ENCODE results near the gene TIMM17A.

GRCh38 chr1:201907621-201908020 is 47.7 kb upstream of the TIMM17A start:
- no peak for TF ChIP-seq EZH2 (IDR thresholded peaks at IDR 0.05; ENCODE audit: low read depth)
- no peak for TF ChIP-seq CTCF (conservative IDR thresholded peaks at IDR 0.05)
